ENCODE results near the gene NBEAL2.

Gene NBEAL2

DNA sequence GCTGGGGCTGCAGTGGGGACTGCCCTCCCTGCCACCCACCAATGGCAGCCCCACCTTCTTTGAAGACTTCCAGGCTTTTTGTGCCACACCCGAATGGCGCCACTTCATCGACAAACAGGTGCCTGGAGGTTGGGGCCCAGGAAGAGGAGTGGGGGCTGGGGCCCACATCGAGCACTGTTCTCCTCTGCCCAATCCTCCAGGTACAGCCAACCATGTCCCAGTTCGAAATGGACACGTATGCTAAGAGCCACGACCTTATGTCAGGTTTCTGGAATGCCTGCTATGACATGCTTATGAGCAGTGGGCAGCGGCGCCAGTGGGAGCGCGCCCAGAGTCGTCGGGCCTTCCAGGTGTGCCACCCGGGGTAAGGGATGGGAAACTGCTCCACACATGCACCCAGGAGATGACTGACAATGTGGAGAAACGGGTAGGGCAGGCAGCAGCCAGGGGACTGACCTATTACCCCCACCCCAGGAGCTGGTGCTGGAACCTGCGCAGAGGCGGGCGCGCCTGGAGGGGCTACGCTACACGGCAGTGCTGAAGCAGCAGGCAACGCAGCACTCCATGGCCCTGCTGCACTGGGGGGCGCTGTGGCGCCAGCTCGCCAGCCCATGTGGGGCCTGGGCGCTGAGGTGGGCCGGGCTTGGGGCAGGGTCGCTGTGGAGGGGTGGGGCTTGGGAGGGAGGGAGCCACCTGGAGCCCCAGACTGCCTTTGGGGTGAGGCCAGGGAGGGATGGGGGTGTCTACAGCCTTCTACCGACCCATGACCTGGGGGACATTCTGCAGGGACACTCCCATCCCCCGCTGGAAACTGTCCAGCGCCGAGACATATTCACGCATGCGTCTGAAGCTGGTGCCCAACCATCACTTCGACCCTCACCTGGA, 22.9 kb downstream of the NBEAL2 start:
- Histone ChIP-seq H3K9me3 (ENCODE audit: control insufficient read depth, insufficient read depth, low read length) (no peaks in the 10 kb centered on the region), H3K9ac (ENCODE audit: low read depth, low read length) (no peak overlapping the region), H3K36me3 (ENCODE audit: insufficient read depth, low read length) (peaks cover 2% of the 10 kb centered on the region; the same call in 1 of the 2 replicates), H3K4me1 (ENCODE audit: insufficient read depth, low read length) (peaks cover 6% of the 10 kb centered on the region; the same call in 1 of the 2 replicates)

DNA sequence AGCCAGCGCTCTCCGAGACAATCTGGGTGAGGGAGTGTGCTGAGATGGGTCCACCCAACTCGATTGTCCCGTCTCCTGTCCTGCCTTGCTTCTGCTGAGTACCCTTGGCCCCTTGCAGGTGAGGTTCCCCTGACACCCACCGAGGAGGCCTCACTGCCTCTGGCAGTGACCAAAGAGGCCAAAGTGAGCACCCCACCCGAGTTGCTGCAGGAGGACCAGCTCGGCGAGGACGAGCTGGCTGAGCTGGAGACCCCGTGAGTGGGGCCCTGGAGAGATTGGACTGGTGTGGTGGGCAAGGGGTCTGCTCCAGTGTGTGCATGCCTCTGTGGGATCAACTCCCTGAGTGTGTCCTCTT, 23.6 kb downstream of the NBEAL2 start:
- Histone ChIP-seq H3K36me3 (ENCODE audit: insufficient read depth, low read length) (peaks cover 2% of the 10 kb centered on the region; the same call in 1 of the 2 replicates), H3K9me3 (ENCODE audit: control insufficient read depth, insufficient read depth, low read length) (no peaks in the 10 kb centered on the region), H3K9ac (ENCODE audit: low read depth, low read length) (no peak overlapping the region), H3K4me1 (ENCODE audit: insufficient read depth, low read length) (peaks cover 4% of the 10 kb centered on the region; the same call in 1 of the 2 replicates)

DNA sequence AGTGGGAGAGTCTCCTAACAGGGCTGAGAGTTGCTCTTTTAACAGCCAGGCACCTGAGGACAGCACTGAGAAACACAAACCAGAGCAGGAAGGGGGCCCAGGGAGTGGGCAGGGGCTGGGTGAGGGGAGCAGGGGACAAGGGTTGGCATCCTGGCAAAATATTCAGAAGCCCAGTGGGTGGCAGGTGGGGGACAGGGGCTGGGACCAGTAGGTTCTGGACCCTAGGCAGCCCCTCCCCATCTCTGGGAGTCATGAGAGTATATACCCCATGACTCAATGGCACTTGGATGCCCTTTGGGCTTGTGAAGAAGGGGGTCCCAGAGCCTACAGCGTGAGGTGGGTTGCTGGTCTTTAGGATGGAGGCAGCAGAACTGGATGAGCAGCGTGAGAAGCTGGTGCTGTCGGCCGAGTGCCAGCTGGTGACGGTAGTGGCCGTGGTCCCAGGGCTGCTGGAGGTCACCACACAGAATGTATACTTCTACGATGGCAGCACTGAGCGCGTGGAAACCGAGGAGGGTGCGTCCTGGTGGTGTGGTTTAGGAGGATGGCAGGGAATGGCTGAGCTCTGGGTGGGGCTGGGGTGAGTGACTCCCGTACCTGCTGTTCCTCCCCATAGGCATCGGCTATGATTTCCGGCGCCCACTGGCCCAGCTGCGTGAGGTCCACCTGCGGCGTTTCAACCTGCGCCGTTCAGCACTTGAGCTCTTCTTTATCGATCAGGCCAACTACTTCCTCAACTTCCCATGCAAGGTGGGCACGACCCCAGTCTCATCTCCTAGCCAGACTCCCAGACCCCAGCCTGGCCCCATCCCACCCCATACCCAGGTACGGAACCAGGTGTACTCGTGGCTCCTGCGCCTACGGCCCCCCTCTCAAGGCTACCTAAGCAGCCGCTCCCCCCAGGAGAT, 24.2 kb downstream of the NBEAL2 start:
- Histone ChIP-seq H3K9ac (ENCODE audit: low read depth, low read length) (no peak overlapping the region), H3K9me3 (ENCODE audit: control insufficient read depth, insufficient read depth, low read length) (no peaks in the 10 kb centered on the region), H3K36me3 (ENCODE audit: insufficient read depth, low read length) (peaks cover 2% of the 10 kb centered on the region; the same call in 1 of the 2 replicates), H3K4me1 (ENCODE audit: insufficient read depth, low read length) (no peaks in the 10 kb centered on the region)

DNA sequence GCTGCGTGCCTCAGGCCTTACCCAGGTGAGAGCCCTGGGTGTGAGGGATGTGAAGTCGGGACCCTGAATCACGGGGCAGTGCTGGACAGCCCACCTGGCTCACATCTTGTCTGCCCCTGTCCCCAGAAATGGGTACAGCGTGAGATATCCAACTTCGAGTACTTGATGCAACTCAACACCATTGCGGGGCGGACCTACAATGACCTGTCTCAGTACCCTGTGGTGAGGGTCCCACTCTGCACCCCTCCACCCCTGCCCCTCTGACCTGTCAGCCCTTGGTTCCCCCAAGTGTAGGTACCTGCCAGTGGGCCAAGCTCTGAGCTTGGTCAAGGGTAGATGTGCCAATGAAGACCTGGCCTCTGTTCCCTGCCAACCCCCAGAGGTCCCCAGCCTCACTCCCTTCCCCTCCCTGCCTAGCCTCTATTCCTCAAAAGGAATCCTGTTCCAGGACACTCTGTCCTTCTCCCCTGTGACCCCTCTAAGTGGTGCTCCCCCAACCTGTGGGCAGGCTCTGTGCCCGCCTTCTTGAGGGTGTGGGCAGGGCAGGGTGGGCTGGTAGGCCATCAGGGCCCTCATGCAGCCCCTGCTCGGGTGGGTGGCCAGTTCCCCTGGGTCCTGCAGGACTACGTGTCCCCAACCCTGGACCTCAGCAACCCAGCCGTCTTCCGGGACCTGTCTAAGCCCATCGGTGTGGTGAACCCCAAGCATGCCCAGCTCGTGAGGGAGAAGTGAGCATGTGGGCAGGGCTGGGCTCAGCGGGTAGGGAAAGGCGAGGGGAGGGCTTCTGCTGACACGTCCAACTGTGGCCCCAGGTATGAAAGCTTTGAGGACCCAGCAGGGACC, 25.1 kb downstream of the NBEAL2 start:
- peaks cover 2% of the 10 kb centered on the region; the same call in 1 of the 2 replicates for H3K36me3 ChIP-seq (ENCODE audit: insufficient read depth, low read length)
- no peaks in the 10 kb centered on the region for H3K4me1 ChIP-seq (ENCODE audit: insufficient read depth, low read length)
- no peak overlapping the region for H3K9ac ChIP-seq (ENCODE audit: low read depth, low read length)
- H3K9me3 ChIP-seq (ENCODE audit: control insufficient read depth, insufficient read depth, low read length), result no peaks in the 10 kb centered on the region

DNA sequence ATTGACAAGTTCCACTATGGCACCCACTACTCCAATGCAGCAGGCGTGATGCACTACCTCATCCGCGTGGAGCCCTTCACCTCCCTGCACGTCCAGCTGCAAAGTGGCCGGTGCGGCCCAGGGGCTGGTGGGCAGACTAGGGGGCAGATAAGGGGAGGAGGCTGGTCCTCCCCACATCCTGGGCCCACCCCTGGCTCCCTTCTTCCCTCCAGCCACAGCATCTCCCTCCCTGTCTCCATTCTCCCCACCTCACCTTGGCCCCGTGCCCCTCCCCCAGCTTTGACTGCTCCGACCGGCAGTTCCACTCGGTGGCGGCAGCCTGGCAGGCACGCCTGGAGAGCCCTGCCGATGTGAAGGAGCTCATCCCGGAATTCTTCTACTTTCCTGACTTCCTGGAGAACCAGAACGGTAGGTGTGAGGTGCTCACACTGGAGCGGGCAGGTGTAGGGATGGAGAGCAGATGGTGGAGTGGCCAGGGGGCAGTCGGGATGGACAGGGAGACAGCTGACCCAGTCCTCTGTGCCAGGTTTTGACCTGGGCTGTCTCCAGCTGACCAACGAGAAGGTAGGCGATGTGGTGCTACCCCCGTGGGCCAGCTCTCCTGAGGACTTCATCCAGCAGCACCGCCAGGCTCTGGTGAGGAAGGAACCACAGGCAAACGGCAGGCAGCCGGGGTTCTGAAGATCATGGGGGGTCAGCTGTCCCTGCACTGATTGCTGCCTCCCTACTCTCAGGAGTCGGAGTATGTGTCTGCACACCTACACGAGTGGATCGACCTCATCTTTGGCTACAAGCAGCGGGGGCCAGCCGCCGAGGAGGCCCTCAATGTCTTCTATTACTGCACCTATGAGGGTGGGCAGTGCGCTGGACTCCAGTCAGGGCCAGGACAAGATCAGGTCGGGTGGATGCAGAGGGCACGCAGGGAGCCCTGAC, 26.0 kb downstream of the NBEAL2 start:
- H3K4me1 ChIP-seq (ENCODE audit: insufficient read depth, low read length), result 0 out of 2 replicates have a peak, but pooled peaks cover 2% of the 10 kb centered on the region
- H3K36me3 ChIP-seq (ENCODE audit: insufficient read depth, low read length), result peaks cover 2% of the 10 kb centered on the region; the same call in 1 of the 2 replicates
- H3K9ac ChIP-seq (ENCODE audit: low read depth, low read length), result no peak overlapping the region
- H3K9me3 ChIP-seq (ENCODE audit: control insufficient read depth, insufficient read depth, low read length), result no peaks in the 10 kb centered on the region

DNA sequence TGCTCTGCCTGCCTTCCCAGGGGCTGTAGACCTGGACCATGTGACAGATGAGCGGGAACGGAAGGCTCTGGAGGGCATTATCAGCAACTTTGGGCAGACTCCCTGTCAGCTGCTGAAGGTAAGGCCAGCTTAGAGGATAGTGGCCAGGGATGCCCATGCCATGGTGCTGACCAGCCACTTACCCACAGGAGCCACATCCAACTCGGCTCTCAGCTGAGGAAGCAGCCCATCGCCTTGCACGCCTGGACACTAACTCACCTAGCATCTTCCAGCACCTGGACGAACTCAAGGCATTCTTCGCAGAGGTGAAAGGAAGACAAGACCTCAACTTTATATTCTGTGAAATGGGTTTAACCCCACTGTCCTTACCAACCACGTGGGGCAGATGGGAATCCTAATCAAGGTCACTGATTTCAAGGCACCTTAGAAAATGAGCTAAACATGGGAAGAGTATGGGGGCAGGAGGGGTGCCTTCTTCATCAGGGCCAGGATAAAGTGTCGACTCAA, 26.7 kb downstream of the NBEAL2 start:
- no peak overlapping the region for H3K9ac ChIP-seq (ENCODE audit: low read depth, low read length)
- H3K36me3 ChIP-seq (ENCODE audit: insufficient read depth, low read length), result peaks cover 2% of the 10 kb centered on the region; the same call in 1 of the 2 replicates
- 0 out of 2 replicates have a peak, but pooled peaks cover 5% of the 10 kb centered on the region for H3K4me1 ChIP-seq (ENCODE audit: insufficient read depth, low read length)
- no peaks in the 10 kb centered on the region for H3K9me3 ChIP-seq (ENCODE audit: control insufficient read depth, insufficient read depth, low read length)

DNA sequence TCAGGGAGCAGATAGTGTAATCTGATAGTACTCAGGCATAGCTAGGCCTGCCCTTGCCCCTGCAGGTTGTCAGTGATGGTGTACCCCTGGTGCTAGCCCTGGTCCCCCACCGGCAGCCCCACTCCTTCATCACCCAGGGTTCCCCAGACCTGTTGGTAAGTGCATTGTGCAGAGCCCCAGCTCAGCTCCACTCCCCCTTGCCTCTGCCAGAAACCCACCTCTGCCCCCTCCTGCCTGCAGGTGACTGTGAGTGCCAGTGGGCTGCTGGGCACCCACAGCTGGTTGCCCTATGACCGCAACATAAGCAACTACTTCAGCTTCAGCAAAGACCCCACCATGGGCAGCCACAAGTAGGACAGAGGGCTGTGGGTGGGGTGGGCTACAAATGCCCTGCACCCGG, 27.5 kb downstream of the NBEAL2 start:
- 0 out of 2 replicates have a peak, but pooled peaks cover 5% of the 10 kb centered on the region for H3K4me1 ChIP-seq (ENCODE audit: insufficient read depth, low read length)
- no peak overlapping the region for H3K9ac ChIP-seq (ENCODE audit: low read depth, low read length)
- H3K9me3 ChIP-seq (ENCODE audit: control insufficient read depth, insufficient read depth, low read length), result no peaks in the 10 kb centered on the region
- peaks cover 2% of the 10 kb centered on the region; the same call in 1 of the 2 replicates for H3K36me3 ChIP-seq (ENCODE audit: insufficient read depth, low read length)

DNA sequence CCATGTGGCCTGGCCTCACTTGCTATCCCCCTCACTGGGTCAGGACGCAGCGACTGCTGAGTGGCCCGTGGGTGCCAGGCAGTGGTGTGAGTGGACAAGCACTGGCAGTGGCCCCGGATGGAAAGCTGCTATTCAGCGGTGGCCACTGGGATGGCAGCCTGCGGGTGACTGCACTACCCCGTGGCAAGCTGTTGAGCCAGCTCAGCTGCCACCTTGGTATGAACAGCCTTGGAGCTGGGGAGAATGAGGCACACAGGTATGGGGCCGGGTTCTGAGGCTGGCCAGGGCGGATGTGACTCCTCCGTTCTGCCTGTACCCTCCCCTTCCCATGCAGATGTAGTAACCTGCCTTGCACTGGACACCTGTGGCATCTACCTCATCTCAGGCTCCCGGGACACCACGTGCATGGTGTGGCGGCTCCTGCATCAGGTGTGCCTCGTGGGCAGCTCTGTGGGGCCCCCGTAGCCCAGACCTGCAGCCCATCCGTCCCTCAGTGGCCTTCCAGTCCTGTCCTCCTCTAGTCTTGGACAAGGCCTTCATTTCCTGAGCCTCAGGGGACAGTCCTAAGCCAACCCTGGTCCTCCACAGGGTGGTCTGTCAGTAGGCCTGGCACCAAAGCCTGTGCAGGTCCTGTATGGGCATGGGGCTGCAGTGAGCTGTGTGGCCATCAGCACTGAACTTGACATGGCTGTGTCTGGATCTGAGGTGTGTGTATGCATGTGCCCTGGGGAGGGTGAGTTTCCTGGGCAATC, 28.2 kb downstream of the NBEAL2 start:
- no peaks in the 10 kb centered on the region for H3K36me3 ChIP-seq (ENCODE audit: insufficient read depth, low read length)
- H3K9ac ChIP-seq (ENCODE audit: low read depth, low read length), result no peak overlapping the region
- H3K9me3 ChIP-seq (ENCODE audit: control insufficient read depth, insufficient read depth, low read length), result no peaks in the 10 kb centered on the region
- H3K4me1 ChIP-seq (ENCODE audit: insufficient read depth, low read length), result 0 out of 2 replicates have a peak, but pooled peaks cover 5% of the 10 kb centered on the region

DNA sequence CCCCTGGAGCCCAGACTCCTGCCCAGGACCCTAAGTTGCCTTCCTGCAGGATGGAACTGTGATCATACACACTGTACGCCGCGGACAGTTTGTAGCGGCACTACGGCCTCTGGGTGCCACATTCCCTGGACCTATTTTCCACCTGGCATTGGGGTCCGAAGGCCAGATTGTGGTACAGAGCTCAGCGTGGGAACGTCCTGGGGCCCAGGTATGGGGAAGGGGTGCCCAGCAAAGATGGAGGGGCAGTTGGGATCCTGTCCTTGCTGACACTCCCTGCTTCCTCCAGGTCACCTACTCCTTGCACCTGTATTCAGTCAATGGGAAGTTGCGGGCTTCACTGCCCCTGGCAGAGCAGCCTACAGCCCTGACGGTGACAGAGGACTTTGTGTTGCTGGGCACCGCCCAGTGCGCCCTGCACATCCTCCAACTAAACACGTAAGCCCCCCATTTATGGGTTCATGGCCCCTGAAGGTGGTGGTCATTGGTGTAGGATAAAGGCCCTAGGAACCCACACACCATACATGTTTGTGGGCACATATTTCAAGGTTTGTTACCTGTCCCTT, 28.8 kb downstream of the NBEAL2 start:
- H3K4me1 ChIP-seq (ENCODE audit: insufficient read depth, low read length), result 0 out of 2 replicates have a peak, but pooled peaks cover 5% of the 10 kb centered on the region
- H3K9ac ChIP-seq (ENCODE audit: low read depth, low read length), result no peak overlapping the region
- H3K36me3 ChIP-seq (ENCODE audit: insufficient read depth, low read length), result no peaks in the 10 kb centered on the region; the same call in 1 of the 2 replicates
- H3K9me3 ChIP-seq (ENCODE audit: control insufficient read depth, insufficient read depth, low read length), result no peaks in the 10 kb centered on the region

DNA sequence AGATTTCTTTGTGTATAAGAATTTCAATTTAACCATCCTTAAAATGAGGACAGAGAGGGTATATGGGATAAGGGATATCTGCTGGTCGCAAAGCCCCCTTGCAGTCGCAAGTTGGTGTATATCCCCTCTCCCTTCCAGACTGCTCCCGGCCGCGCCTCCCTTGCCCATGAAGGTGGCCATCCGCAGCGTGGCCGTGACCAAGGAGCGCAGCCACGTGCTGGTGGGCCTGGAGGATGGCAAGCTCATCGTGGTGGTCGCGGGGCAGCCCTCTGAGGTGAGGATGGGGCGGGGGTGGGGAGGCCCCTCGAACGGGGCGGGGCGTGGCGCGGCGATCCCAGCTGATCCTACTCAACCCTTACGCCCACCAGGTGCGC, 29.4 kb downstream of the NBEAL2 start:
- H3K9ac ChIP-seq (ENCODE audit: low read depth, low read length), result peak overlapping the region; percentile 73; the same call in 1 of the 2 replicates
- H3K36me3 ChIP-seq (ENCODE audit: insufficient read depth, low read length), result no peaks in the 10 kb centered on the region; the same call in 1 of the 2 replicates
- 0 out of 2 replicates have a peak, but pooled peaks cover 5% of the 10 kb centered on the region for H3K4me1 ChIP-seq (ENCODE audit: insufficient read depth, low read length)
- no peaks in the 10 kb centered on the region for H3K9me3 ChIP-seq (ENCODE audit: control insufficient read depth, insufficient read depth, low read length)

DNA sequence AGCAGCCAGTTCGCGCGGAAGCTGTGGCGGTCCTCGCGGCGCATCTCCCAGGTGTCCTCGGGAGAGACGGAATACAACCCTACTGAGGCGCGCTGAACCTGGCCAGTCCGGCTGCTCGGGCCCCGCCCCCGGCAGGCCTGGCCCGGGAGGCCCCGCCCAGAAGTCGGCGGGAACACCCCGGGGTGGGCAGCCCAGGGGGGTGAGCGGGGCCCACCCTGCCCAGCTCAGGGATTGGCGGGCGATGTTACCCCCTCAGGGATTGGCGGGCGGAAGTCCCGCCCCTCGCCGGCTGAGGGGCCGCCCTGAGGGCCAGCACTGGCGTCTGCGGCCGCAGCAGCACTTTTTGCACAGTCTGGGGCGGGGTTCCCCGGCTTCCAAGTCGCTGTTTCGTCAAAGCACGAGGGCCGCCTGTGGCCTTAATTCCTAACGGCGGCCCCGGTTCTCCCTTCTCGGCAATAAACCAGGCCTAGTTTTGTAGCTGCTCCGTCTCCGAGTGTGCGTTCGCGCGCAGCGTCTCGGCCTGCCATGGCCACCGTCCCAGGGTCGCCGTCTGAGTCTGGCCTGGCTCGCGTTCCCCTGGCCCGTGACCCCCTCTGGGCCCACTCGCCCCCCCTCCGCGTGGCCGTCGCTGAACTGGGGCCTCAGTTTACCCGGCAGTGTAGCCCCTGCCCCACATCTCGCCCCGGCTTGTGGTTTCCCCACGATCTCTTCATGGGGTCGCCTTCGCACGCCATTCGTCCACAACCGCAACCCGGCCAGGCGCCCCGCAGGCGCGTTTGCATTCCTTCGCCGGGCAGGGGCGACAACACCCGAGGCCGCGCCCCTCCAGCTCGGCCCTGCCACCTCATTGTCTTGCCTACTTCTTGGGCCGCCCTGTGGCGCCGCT, 30.0 kb downstream of the NBEAL2 start:
- no peaks in the 10 kb centered on the region; the same call in 1 of the 2 replicates for H3K36me3 ChIP-seq (ENCODE audit: insufficient read depth, low read length)
- H3K9me3 ChIP-seq (ENCODE audit: control insufficient read depth, insufficient read depth, low read length), result no peaks in the 10 kb centered on the region
- H3K9ac ChIP-seq (ENCODE audit: low read depth, low read length), result peak overlapping the region; percentile 73
- H3K4me1 ChIP-seq (ENCODE audit: insufficient read depth, low read length), result 0 out of 2 replicates have a peak, but pooled peaks cover 5% of the 10 kb centered on the region

All from ES-I3 (cell line).